Measurements from ENCODE around the gene SLC2A9. TPM values are rescaled to one million over a fixed set of nuclear protein-coding genes. Genes with fewer than 3 reads are reported as not detected.
A peak's percentile ranks its signal among the peaks of the same experiment; 100 is the strongest.

The SLC2A9 gene
- total and polyA plus RNA-seq, 2 of the 13 experiments (the other 11 are each of a cell fraction or from before 2014, with no cell fraction given) = 36.2 to 42.3 TPM

GRCh38 chr4:10021653-10022023, 341 bp upstream of the SLC2A9 start:
- 41% methylated on average over 5 of the region's 5 CpGs for WGBS (ENCODE audit: low lambda C conversion rate)
- Histone ChIP-seq H3K36me3 (replicated peaks in 1 of 2; ENCODE audit: control insufficient read depth in 1 of 2, insufficient read depth in 2 of 2, low read length in 2 of 2) (peaks cover 1 to 11% of the 10 kb centered on the region in 2 experiments; a peak in 1 of 5 replicates), H3K79me2 (ENCODE audit: insufficient read depth, low read length) (peaks cover 40% of the 10 kb centered on the region), H3K4me2 (ENCODE audit: low read depth, low read length) (peak overlapping the region; percentile 85), H4K20me1 (ENCODE audit: insufficient read depth, low read length) (no peaks in the 10 kb centered on the region), H2AFZ (ENCODE audit: low read length) (no peak overlapping the region), H3K9ac (ENCODE audit: insufficient read depth, low read depth, low read length) (peak overlapping the region; percentile 82), H3K9me3 (ENCODE audit: low read length) (no peaks in the 10 kb centered on the region), H3K4me1 (ENCODE audit: insufficient read depth, low read length) (peaks cover 96% of the 10 kb centered on the region), H3K27ac (ENCODE audit: extremely low read length, insufficient read depth, low read length) (peak overlapping the region; percentile 89), H3K27me3 (ENCODE audit: control insufficient read depth in 1 of 2, insufficient read depth in 2 of 2, low read length in 2 of 2) (no peaks in the 10 kb centered on the region), H3K4me3 (replicated peaks in 1 of 3; ENCODE audit: insufficient read depth in 1 of 3, low read depth in 2 of 3, low read length in 3 of 3) (peak overlapping the region; percentile 57 to 77 (median 63); a peak in 4 of 6 replicates)
- in situ Hi-C loops (cut with HindIII; ENCODE audit: extremely low pct_ligation_motif_present, low pct_unique_long_range_greater_than_20kb) (no loop called here), intact Hi-C loops (cut with micrococcal nuclease; ENCODE audit: unreplicated experiment) (no loop called here)
- FAIRE-seq (no peak), DNase-seq (ENCODE audit: low spot score) (no peak), ATAC-seq (peak; percentile 18)
- POLR2A ChIA-PET = interaction anchor here (0.7 to 2.1 kb wide), 5 partner anchors 10 to 99 kb away, joined by 3 to 11 read pairs (median 5); partner anchors contain the start of gene WDR1
- no TSS peak for BruUV-seq (replicated peaks)
- CTCF ChIA-PET (ENCODE audit: low intra/inter-chr PET ratio, low total read pairs) = no interaction called here
- TF ChIP-seq CSRNP2 (CRISPR knock-in tag; conservative IDR thresholded peaks at IDR 0.05; ENCODE audit: low read depth) = no peak
- TF ChIP-seq ZNF549 (CRISPR knock-in tag; IDR thresholded peaks at IDR 0.05) = no peak
- TF ChIP-seq SRSF4 (IDR thresholded peaks at IDR 0.05; ENCODE audit: low read depth, low read length, poor library complexity, severe bottlenecking) = no peak
- TF ChIP-seq AHDC1 (CRISPR knock-in tag; IDR thresholded peaks at IDR 0.05; ENCODE audit: borderline replicate concordance) = no peak
- no peak for TF ChIP-seq ERF (CRISPR knock-in tag; IDR thresholded peaks at IDR 0.05)
- TF ChIP-seq CSRNP1 (CRISPR knock-in tag; IDR thresholded peaks at IDR 0.05) = no peak
- TF ChIP-seq ELF4 (CRISPR knock-in tag; IDR thresholded peaks at IDR 0.05; ENCODE audit: borderline replicate concordance) = peak; percentile 75; the same call in 1 of the 2 replicates
- no peak for TF ChIP-seq DNMT3B (CRISPR knock-in tag; conservative IDR thresholded peaks at IDR 0.05)
- TF ChIP-seq ZNF816 (CRISPR knock-in tag; IDR thresholded peaks at IDR 0.05; ENCODE audit: borderline replicate concordance) = 0 out of 2 replicates have a peak, but pooled peaks have one; percentile 30
- no peak for TF ChIP-seq TBX3 (IDR thresholded peaks at IDR 0.05; ENCODE audit: borderline replicate concordance)
- TF ChIP-seq GLI4 (CRISPR knock-in tag; IDR thresholded peaks at IDR 0.05; ENCODE audit: borderline replicate concordance) = no peak
- TF ChIP-seq EED (CRISPR knock-in tag; IDR thresholded peaks at IDR 0.05) = peak; percentile 35; the same call in 1 of the 2 replicates
- no peak for TF ChIP-seq ZSCAN21 (CRISPR knock-in tag; IDR thresholded peaks at IDR 0.05; ENCODE audit: borderline replicate concordance)
- TF ChIP-seq BRCA1 (CRISPR knock-in tag; IDR thresholded peaks at IDR 0.05) = 0 out of 2 replicates have a peak, but pooled peaks have one; percentile 1
- TF ChIP-seq ZNF383 (CRISPR knock-in tag; IDR thresholded peaks at IDR 0.05; ENCODE audit: borderline replicate concordance) = no peak
- no peak for TF ChIP-seq ELF1 (CRISPR knock-in tag; IDR thresholded peaks at IDR 0.05)

Data from HepG2 (cell line).